IMR-90 (cell line): Measurements from ENCODE around the gene ACSS1.

Source experiments
- CEBPB ChIP-seq: IDR thresholded peaks from 2 replicates; pipeline ENCODE4 v1.6.1; 2012; ENCODE audit warnings: low read depth, low read length, improper control_type of control experiment
- CHD1 ChIP-seq: IDR thresholded peaks from 2 replicates; pipeline ENCODE4 v1.6.1; 2012; ENCODE audit warnings: low read depth, low read length, improper control_type of control experiment
- CTCF ChIP-seq: conservative IDR thresholded peaks from 2 replicates; pipeline ENCODE4 v1.5.1; 2012; ENCODE audit warnings: mild to moderate bottlenecking, low read depth, low read length, improper control_type of control experiment
- ELK1 ChIP-seq: fragments of 150-350 bp; IDR thresholded peaks from 2 replicates; pipeline ENCODE4 v1.6.1; 2016; ENCODE audit warnings: low read depth, mild to moderate bottlenecking, low read length, moderate library complexity, borderline replicate concordance
- FOS ChIP-seq: fragments of 150-350 bp; IDR thresholded peaks from 2 replicates; pipeline ENCODE4 v1.6.1; 2016; ENCODE audit warnings: low read depth, low read length
- MAZ ChIP-seq: IDR thresholded peaks from 2 replicates; pipeline ENCODE4 v1.6.1; 2012; ENCODE audit warnings: low read depth, mild to moderate bottlenecking, low read length, improper control_type of control experiment, moderate library complexity, borderline replicate concordance
- MXI1 ChIP-seq: IDR thresholded peaks from 2 replicates; pipeline ENCODE4 v1.6.1; 2012; ENCODE audit warnings: low read depth, mild to moderate bottlenecking, low read length, moderate library complexity, borderline replicate concordance
- NFE2L2 ChIP-seq: fragments of 150-350 bp; IDR thresholded peaks from 2 replicates; pipeline ENCODE4 v1.6.1; 2016; ENCODE audit warnings: low read depth, mild to moderate bottlenecking, low read length
- POLR2A ChIP-seq: IDR thresholded peaks from 2 replicates; pipeline ENCODE4 v1.6.1; 2012; ENCODE audit warnings: mild to moderate bottlenecking, low read depth, low read length
- RAD21 ChIP-seq: IDR thresholded peaks from 2 replicates; pipeline ENCODE4 v1.6.1; 2012; ENCODE audit warnings: low read length, improper control_type of control experiment
- RCOR1 ChIP-seq: IDR thresholded peaks from 2 replicates; pipeline ENCODE4 v1.6.1; 2012; ENCODE audit warnings: mild to moderate bottlenecking, low read length, improper control_type of control experiment; ENCODE audit not compliant: insufficient replicate concordance
- SMC3 ChIP-seq: fragments of 150-350 bp; IDR thresholded peaks from 2 replicates; pipeline ENCODE4 v1.6.1; 2016; ENCODE audit warnings: low read depth, mild to moderate bottlenecking, antibody characterized with exemption, low read length, moderate library complexity
- USF2 ChIP-seq: fragments of 150-350 bp; IDR thresholded peaks from 2 replicates; pipeline ENCODE4 v1.6.1; 2017; ENCODE audit warnings: mild to moderate bottlenecking, antibody characterized with exemption, low read length, low read depth

- TF ChIP-seq CTCF (no peak), POLR2A (no peak), CHD1 (no peak), CEBPB (no peak), USF2 (no peak), NFE2L2 (no peak), RCOR1 (no peak), FOS (no peak), RAD21 (no peak), MAZ (no peak), MXI1 (no peak), ELK1 (no peak), SMC3 (no peak)
Measured at GRCh38 chr20:25059866-25060465, 2.0 kb upstream of the ACSS1 start.
